PC-3 (cell line): ENCODE results near the gene PSTPIP2.

Experiments
- CTCF ChIP-seq: fragments of 300-600 bp; sonication (generic); conservative IDR thresholded peaks from 2 replicates; pipeline ENCODE4 v1.5.1; 2017; ENCODE audit warnings: antibody characterized with exemption, low read depth, mild to moderate bottlenecking, low read length
- EZH2 ChIP-seq: fragments of 300-600 bp; sonication (generic); IDR thresholded peaks from one replicate; pipeline ENCODE4 v1.6.1; 2017; ENCODE audit warnings: antibody characterized with exemption, mild to moderate bottlenecking, low read length; ENCODE audit not compliant: unreplicated experiment
- EZH2phosphoT487 ChIP-seq: fragments of 300-600 bp; sonication (generic); IDR thresholded peaks from 2 replicates; pipeline ENCODE4 v1.6.1; 2018; ENCODE audit warnings: mild to moderate bottlenecking, antibody characterized with exemption, low read length, borderline replicate concordance

- TF ChIP-seq CTCF (peak; percentile 71), EZH2phosphoT487 (no peak), EZH2 (no peak)
Measured at GRCh38 chr18:45974088-45974536, 97.9 kb downstream of the PSTPIP2 start.
